SK-N-SH (cell line): Measurements from ENCODE around the gene CAST. TPM values are rescaled to one million over a fixed set of nuclear protein-coding genes. Genes with fewer than 3 reads are reported as not detected.

ENCODE experiments used
- CTCF ChIA-PET: fragments of 300-600, 350-600 bp; formaldehyde crosslinking; extraction: SDS; loops from one replicate; lab custom pipeline; 2021; lab: Yijun Ruan, JAX
- POLR2A ChIA-PET: fragments of 350-600 bp; sonication (Branson Sonifier 250); formaldehyde crosslinking; extraction: SDS; loops from one replicate; lab custom pipeline; 2020; ENCODE audit warnings: antibody characterized with exemption, inconsistent platforms; lab: Yijun Ruan, JAX
- DNase-seq: peaks from one replicate; pipeline ENCODE4 v3.0.0; 2012
- H2AFZ ChIP-seq: fragments of 200-600 bp; sonication (generic); 2 replicates; pipeline ENCODE4 v1.8.1; 2016; ENCODE audit warnings: antibody characterized with exemption, mild to moderate bottlenecking, low read depth
- H3F3A ChIP-seq: fragments of 200-600 bp; sonication (generic); replicated peaks from 2 replicates; pipeline ENCODE3; 2016; ENCODE audit warnings: antibody characterized with exemption, mild to moderate bottlenecking; ENCODE audit not compliant: insufficient read depth
- H3K27ac ChIP-seq, 2 experiments: fragments of 200-500 bp in 1 of 2; fragments of 200-600 bp in 1 of 2; sonication (Bioruptor generic) in 1 of 2; sonication (generic), shearing (Covaris generic) in 1 of 2; 2 replicates each; pipeline versions ENCODE4 v1.5.1 to v1.6.1; 2014 to 2016; ENCODE audit warnings: low read depth in 2 of 2, inconsistent platforms in 1 of 2, low read length in 1 of 2, mild to moderate bottlenecking in 1 of 2, mixed read lengths in 1 of 2
- H3K27me3 ChIP-seq: fragments of 200-600 bp; sonication (generic), shearing (Covaris generic); 2 replicates; pipeline ENCODE4 v1.6.1; 2016; ENCODE audit warnings: mixed run types; ENCODE audit not compliant: insufficient read depth
- H3K36me3 ChIP-seq, 2 experiments: fragments of 200-500 bp in 1 of 2; fragments of 200-600 bp in 1 of 2; sonication (Bioruptor generic) in 1 of 2; sonication (generic) in 1 of 2; replicated peaks in 1 of 2; 2 replicates each; pipeline versions ENCODE3 to v1.5.1; 2014 to 2016; ENCODE audit warnings: low read length in 1 of 2, mild to moderate bottlenecking in 1 of 2; ENCODE audit not compliant: insufficient read depth in 2 of 2, control insufficient read depth in 1 of 2
- H3K4me1 ChIP-seq, 2 experiments: fragments of 200-500 bp in 1 of 2; fragments of 200-600 bp in 1 of 2; sonication (Bioruptor generic) in 1 of 2; sonication (generic), shearing (Covaris generic) in 1 of 2; 2 replicates each; pipeline versions ENCODE4 v1.5.1 to v1.6.1; 2014 to 2016; ENCODE audit warnings: low read depth in 1 of 2, low read length in 1 of 2, mixed run types in 1 of 2; ENCODE audit not compliant: insufficient read depth in 2 of 2, control insufficient read depth in 1 of 2
- H3K4me2 ChIP-seq: fragments of 200-600 bp; sonication (generic), shearing (Covaris generic); 2 replicates; pipeline ENCODE4 v1.6.1; 2017; ENCODE audit warnings: mixed run types
- H3K4me3 ChIP-seq, 2 experiments: fragments of 200-500 bp in 1 of 2; fragments of 200-600 bp in 1 of 2; sonication (Bioruptor generic) in 1 of 2; sonication (generic), shearing (Covaris generic) in 1 of 2; 2 replicates each; pipeline versions ENCODE4 v1.5.1 to v1.8.1; 2014 to 2016; ENCODE audit warnings: low read depth in 2 of 2, inconsistent platforms in 1 of 2, low read length in 1 of 2, mild to moderate bottlenecking in 1 of 2, mixed read lengths in 1 of 2, moderate library complexity in 1 of 2
- H3K79me2 ChIP-seq: fragments of 200-600 bp; sonication (generic); 2 replicates; pipeline ENCODE4 v1.8.1; 2017; ENCODE audit warnings: mild to moderate bottlenecking; ENCODE audit not compliant: insufficient read depth
- H3K9ac ChIP-seq: fragments of 200-600 bp; sonication (generic); 2 replicates; pipeline ENCODE4 v1.6.1; 2017; ENCODE audit warnings: mixed run types
- H3K9me2 ChIP-seq: fragments of 200-600 bp; sonication (generic); 2 replicates; pipeline ENCODE4 v1.6.1; 2017; ENCODE audit warnings: mixed run types
- H3K9me3 ChIP-seq: fragments of 200-600 bp; sonication (generic); 2 replicates; pipeline ENCODE4 v1.6.1; 2017; ENCODE audit warnings: mixed run types, mild to moderate bottlenecking, moderate library complexity
- H4K20me1 ChIP-seq: fragments of 200-600 bp; sonication (generic); 2 replicates; pipeline ENCODE4 v1.6.1; 2017; ENCODE audit warnings: mild to moderate bottlenecking, mixed run types; ENCODE audit not compliant: insufficient read depth
- EP300 ChIP-seq, 2 experiments: IDR thresholded peaks; 2 replicates each; pipeline versions ENCODE4 v1.4.0 to v1.6.1; 2012; ENCODE audit warnings: borderline replicate concordance in 1 of 2, low read depth in 1 of 2, low read length in 1 of 2
- FOSL2 ChIP-seq: IDR thresholded peaks from 2 replicates; pipeline ENCODE4 v1.4.0; 2012; ENCODE audit warnings: low read depth, mild to moderate bottlenecking, moderate library complexity, borderline replicate concordance
- FOXM1 ChIP-seq: IDR thresholded peaks from 2 replicates; pipeline ENCODE4 v1.4.0; 2012; ENCODE audit warnings: low read depth, mild to moderate bottlenecking
- RFX5 ChIP-seq: IDR thresholded peaks from 2 replicates; pipeline ENCODE4 v1.6.1; 2012; ENCODE audit warnings: mild to moderate bottlenecking, improper control_type of control experiment, low read length
- SMC3 ChIP-seq: IDR thresholded peaks from 2 replicates; pipeline ENCODE4 v1.6.1; 2012; ENCODE audit warnings: low read depth, low read length, improper control_type of control experiment
- TCF12 ChIP-seq: IDR thresholded peaks from 2 replicates; pipeline ENCODE4 v1.4.0; 2012
- WGBS: methylation state at CpG from one replicate; pipeline ENCODE4 v1.1.6; 2017; ENCODE audit warnings: low lambda C conversion rate; 5-methylcytosine and 5-hydroxymethylcytosine counted together
- polyA plus RNA-seq, 3 experiments: library from polyadenylated mRNA; depleted of rRNA; stranded (reverse); fragments of >200 nt; gene quantifications; 2 replicates each; pipeline ENCODE4 v1.2.3, GENCODE V29; 2012
- TF ChIP-seq, protein P1 (sequence below): IDR thresholded peaks from 2 replicates; pipeline ENCODE4 v1.4.0; 2012; ENCODE audit warnings: low read depth, borderline replicate concordance
- TF ChIP-seq, protein P2 (sequence below): fragments of 150-350 bp; IDR thresholded peaks from 2 replicates; pipeline ENCODE4 v1.6.1; 2017; ENCODE audit warnings: antibody characterized with exemption, low read length, low read depth, borderline replicate concordance
- TF ChIP-seq, protein P3 (sequence below): IDR thresholded peaks from 2 replicates; pipeline ENCODE4 v1.6.1; 2012; ENCODE audit warnings: mild to moderate bottlenecking, low read depth, low read length, moderate library complexity

CAST gene
- polyA plus RNA-seq, 1 of the 3 experiments (the other 2 are of a cell fraction), result 82.9 TPM

DNA sequence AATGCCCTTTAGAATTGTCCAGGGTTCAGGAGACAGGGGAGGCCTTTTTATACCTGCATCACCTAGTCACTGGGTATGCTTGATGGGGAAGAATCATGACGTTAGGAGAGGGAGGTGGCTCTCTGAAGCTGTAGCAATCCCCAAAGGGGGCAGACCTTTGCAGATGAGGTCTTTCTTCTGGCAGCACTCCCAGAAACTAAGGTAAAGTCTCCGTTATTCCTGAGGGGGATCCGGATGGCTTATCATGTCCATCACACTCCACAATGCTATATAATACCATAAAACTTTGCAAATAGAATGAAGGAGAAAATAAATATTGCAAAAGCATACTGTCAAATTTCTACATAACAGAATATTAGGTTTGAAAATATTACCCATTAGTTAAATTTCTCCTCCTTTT lies 21.5 kb upstream of the CAST start:
- no peaks in the 10 kb centered on the region for H3K36me3 ChIP-seq
- H3K9me2 ChIP-seq, result no peaks in the 10 kb centered on the region
- no peak overlapping the region for H3K9ac ChIP-seq
- POLR2A ChIA-PET, result no interaction called here
- H3K9me3 ChIP-seq, result no peaks in the 10 kb centered on the region
- H2AFZ ChIP-seq, result no peak overlapping the region
- H3K4me1 ChIP-seq, result no peaks in the 10 kb centered on the region
- TF ChIP-seq SMC3, result no peak
- no peak for TF ChIP-seq FOXM1
- TF ChIP-seq, protein P1, sequence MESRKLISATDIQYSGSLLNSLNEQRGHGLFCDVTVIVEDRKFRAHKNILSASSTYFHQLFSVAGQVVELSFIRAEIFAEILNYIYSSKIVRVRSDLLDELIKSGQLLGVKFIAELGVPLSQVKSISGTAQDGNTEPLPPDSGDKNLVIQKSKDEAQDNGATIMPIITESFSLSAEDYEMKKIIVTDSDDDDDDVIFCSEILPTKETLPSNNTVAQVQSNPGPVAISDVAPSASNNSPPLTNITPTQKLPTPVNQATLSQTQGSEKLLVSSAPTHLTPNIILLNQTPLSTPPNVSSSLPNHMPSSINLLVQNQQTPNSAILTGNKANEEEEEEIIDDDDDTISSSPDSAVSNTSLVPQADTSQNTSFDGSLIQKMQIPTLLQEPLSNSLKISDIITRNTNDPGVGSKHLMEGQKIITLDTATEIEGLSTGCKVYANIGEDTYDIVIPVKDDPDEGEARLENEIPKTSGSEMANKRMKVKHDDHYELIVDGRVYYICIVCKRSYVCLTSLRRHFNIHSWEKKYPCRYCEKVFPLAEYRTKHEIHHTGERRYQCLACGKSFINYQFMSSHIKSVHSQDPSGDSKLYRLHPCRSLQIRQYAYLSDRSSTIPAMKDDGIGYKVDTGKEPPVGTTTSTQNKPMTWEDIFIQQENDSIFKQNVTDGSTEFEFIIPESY, result no peak
- no peak for TF ChIP-seq FOSL2
- TF ChIP-seq, protein P2, sequence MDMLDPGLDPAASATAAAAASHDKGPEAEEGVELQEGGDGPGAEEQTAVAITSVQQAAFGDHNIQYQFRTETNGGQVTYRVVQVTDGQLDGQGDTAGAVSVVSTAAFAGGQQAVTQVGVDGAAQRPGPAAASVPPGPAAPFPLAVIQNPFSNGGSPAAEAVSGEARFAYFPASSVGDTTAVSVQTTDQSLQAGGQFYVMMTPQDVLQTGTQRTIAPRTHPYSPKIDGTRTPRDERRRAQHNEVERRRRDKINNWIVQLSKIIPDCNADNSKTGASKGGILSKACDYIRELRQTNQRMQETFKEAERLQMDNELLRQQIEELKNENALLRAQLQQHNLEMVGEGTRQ, result no peak
- no peak for TF ChIP-seq TCF12
- no peak for TF ChIP-seq EP300 (IDR thresholded peaks at IDR 0.05; ENCODE audit: borderline replicate concordance in 1 of 2, low read depth in 1 of 2, low read length in 1 of 2)
- no peak for TF ChIP-seq RFX5
- TF ChIP-seq, protein P3, sequence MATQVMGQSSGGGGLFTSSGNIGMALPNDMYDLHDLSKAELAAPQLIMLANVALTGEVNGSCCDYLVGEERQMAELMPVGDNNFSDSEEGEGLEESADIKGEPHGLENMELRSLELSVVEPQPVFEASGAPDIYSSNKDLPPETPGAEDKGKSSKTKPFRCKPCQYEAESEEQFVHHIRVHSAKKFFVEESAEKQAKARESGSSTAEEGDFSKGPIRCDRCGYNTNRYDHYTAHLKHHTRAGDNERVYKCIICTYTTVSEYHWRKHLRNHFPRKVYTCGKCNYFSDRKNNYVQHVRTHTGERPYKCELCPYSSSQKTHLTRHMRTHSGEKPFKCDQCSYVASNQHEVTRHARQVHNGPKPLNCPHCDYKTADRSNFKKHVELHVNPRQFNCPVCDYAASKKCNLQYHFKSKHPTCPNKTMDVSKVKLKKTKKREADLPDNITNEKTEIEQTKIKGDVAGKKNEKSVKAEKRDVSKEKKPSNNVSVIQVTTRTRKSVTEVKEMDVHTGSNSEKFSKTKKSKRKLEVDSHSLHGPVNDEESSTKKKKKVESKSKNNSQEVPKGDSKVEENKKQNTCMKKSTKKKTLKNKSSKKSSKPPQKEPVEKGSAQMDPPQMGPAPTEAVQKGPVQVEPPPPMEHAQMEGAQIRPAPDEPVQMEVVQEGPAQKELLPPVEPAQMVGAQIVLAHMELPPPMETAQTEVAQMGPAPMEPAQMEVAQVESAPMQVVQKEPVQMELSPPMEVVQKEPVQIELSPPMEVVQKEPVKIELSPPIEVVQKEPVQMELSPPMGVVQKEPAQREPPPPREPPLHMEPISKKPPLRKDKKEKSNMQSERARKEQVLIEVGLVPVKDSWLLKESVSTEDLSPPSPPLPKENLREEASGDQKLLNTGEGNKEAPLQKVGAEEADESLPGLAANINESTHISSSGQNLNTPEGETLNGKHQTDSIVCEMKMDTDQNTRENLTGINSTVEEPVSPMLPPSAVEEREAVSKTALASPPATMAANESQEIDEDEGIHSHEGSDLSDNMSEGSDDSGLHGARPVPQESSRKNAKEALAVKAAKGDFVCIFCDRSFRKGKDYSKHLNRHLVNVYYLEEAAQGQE, result no peak
- CTCF ChIA-PET, result no interaction called here
- H3K27me3 ChIP-seq, result no peaks in the 10 kb centered on the region
- no peak for DNase-seq
- no peaks in the 10 kb centered on the region for H3K79me2 ChIP-seq
- H3K27ac ChIP-seq, result no peak overlapping the region
- no peak overlapping the region for H3K4me2 ChIP-seq
- WGBS, result 57% methylated on average over 3 of the region's 3 CpGs
- H3F3A ChIP-seq, result no peaks in the 10 kb centered on the region
- H3K4me3 ChIP-seq, result no peak overlapping the region
- H4K20me1 ChIP-seq, result no peaks in the 10 kb centered on the region
